ENCODE data around the gene KIF9.

DNA sequence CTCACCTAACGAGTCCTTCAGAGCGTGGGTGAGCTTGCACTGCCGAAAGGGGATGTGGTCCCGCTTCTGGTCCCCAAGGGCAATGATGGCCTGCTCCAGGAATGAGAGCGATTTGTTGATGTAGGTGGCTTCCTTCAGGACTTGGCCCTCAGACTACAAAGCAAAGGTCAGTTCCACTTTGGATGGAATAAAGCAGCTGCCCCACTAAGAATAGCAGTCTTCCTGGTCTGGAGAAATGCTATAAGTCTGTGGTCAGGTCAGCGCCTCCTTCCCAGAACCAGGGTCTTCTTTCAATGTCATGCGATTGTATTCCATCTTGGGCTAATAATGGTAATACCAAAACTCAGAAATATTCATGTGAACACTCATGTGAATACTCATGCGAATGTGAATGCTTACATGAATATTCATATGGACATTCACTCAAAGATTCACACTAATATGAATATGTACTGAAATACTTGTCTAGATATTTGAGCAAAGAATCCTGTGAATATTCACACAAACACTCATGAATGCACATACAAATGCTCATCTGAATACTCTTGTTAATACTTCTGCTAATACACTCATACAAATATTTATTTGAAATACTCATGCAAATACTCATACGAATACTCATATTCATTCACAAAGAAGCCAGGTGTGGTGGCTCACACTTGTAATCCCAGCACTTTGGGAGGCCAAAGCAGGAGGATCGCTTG lies 16.7 kb downstream of the KIF9 start:
- no peak for TF ChIP-seq POLR2AphosphoS5 (IDR thresholded peaks at IDR 0.05)
- TF ChIP-seq, protein P1, sequence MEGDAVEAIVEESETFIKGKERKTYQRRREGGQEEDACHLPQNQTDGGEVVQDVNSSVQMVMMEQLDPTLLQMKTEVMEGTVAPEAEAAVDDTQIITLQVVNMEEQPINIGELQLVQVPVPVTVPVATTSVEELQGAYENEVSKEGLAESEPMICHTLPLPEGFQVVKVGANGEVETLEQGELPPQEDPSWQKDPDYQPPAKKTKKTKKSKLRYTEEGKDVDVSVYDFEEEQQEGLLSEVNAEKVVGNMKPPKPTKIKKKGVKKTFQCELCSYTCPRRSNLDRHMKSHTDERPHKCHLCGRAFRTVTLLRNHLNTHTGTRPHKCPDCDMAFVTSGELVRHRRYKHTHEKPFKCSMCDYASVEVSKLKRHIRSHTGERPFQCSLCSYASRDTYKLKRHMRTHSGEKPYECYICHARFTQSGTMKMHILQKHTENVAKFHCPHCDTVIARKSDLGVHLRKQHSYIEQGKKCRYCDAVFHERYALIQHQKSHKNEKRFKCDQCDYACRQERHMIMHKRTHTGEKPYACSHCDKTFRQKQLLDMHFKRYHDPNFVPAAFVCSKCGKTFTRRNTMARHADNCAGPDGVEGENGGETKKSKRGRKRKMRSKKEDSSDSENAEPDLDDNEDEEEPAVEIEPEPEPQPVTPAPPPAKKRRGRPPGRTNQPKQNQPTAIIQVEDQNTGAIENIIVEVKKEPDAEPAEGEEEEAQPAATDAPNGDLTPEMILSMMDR (IDR thresholded peaks at IDR 0.05 in 8 of 11, conservative IDR thresholded peaks at IDR 0.05 in 3 of 11): no peak
- no peak for TF ChIP-seq POLR2A (IDR thresholded peaks at IDR 0.05)
